Putamen (tissue), 1 donor: ENCODE results near the gene CD28.
"Not testable (repeated sequence)": the region's sequence is repeated elsewhere in the genome, so short reads cannot be mapped to it uniquely, and the experiment has no call there.

Source experiments
- DNase-seq: peaks from one replicate; pipeline ENCODE4 v3.0.0-alpha.2; 2016; ENCODE audit warnings: low spot score

The CD28 gene

GRCh38 chr2:203784710-203785270 is 78.4 kb downstream of the CD28 start:
- DNase-seq, result not testable (repeated sequence)

- not testable (repeated sequence) for DNase-seq
These were observed 79.1 kb downstream of the CD28 start for GRCh38 chr2:203785391-203786110.

GRCh38 chr2:203786549-203787351 is 80.3 kb downstream of the CD28 start:
- DNase-seq, result peak; percentile 45

- DNase-seq, result no peak
These were observed 81.5 kb downstream of the CD28 start for GRCh38 chr2:203787979-203788378.
